Esophagus squamous epithelium (tissue), 4 donors: ENCODE data around the gene NAP1L4.

Experiments
- CTCF ChIP-seq, 6 experiments: fragments of 450-650 bp in 4 of 6; fragments of 200-600 bp in 2 of 6; sonication (generic) in 2 of 6; IDR thresholded peaks; one replicate each; pipeline ENCODE4 v1.5.1; 2016 to 2019; ENCODE audit warnings: antibody characterized with exemption in 6 of 6, mild to moderate bottlenecking in 4 of 6, moderate library complexity in 4 of 6
- POLR2A ChIP-seq, 4 donors: fragments of 450-650 bp; IDR thresholded peaks; one replicate each; pipeline ENCODE4 v1.6.1; 2017; ENCODE audit warnings: antibody characterized with exemption in 4 of 4, mild to moderate bottlenecking in 4 of 4, moderate library complexity in 3 of 4

DNA sequence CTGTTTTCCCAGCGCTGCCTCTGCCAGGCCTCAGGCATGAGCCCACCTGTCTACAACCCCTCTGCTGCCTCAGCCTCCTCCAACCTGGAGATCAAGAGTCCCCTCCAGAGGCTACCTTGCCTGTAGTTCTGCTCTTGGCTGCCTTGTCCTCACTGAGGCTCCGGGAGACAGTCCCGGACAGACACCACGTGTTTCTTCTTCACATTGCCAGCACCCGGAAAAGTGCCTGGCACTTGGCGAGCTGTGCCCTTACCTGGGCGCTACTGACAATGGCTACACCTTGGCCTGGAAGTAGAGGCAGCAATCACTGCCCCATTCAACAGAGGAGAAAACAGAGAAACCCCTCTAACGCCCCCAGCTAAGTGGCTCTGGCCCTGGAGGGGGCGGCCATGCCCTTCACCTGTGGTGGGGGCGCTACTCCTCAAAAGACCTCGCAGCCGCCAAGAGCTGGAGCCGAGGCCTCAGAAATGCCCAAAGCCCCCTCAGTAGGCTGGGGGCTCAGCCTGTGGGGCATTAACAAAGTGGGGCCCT lies 3.0 kb upstream of the NAP1L4 start:
- TF ChIP-seq CTCF (IDR thresholded peaks at IDR 0.05) = no peak
- TF ChIP-seq POLR2A (IDR thresholded peaks at IDR 0.05) = no peak
